Body of pancreas (tissue), 4 donors: Measurements from ENCODE around the gene ZNF408. TPM values are rescaled to one million over a fixed set of nuclear protein-coding genes. Genes with fewer than 3 reads are reported as not detected.

ENCODE experiments used
- ATAC-seq: fragments of 150-250 bp; one replicate; pipeline ENCODE4 v1.9.1; 2016
- DNase-seq, 4 donors: peaks; one replicate each; pipeline ENCODE4 v3.0.0-alpha.2; 2019
- H3K27ac ChIP-seq, 4 donors: fragments of 200-600 bp; sonication (generic); 1 replicate in 3 of 4; 2 replicates in 1 of 4; pipeline versions ENCODE4 v1.5.1 to v1.6.1; 2016 to 2019; ENCODE audit warnings: mild to moderate bottlenecking in 1 of 4, mixed read lengths in 1 of 4, moderate library complexity in 1 of 4
- H3K27me3 ChIP-seq, 2 donors: fragments of 200-600 bp; sonication (generic); one replicate each; pipeline ENCODE4 v1.6.0; 2016; ENCODE audit warnings: mild to moderate bottlenecking in 1 of 2
- H3K36me3 ChIP-seq, 2 donors: fragments of 200-600 bp; sonication (generic); replicated peaks in 1 of 2; 2 replicates each; pipeline ENCODE4 v1.5.1; 2016; ENCODE audit warnings: low read depth in 2 of 2; ENCODE audit not compliant: insufficient read depth in 1 of 2
- H3K4me1 ChIP-seq: fragments of 200-600 bp; sonication (generic); one replicate; pipeline ENCODE4 v1.6.0; 2016
- H3K4me3 ChIP-seq, 2 donors: fragments of 200-600 bp; sonication (generic); 1 replicate in 1 of 2; 2 replicates in 1 of 2; pipeline ENCODE4 v1.5.1; 2016 to 2019
- H3K9me3 ChIP-seq, 3 donors: fragments of 200-600 bp; sonication (generic); 1 replicate in 2 of 3; 2 replicates in 1 of 3; pipeline ENCODE4 v1.5.1; 2016
- POLR2A ChIP-seq, 3 donors: fragments of 450-650 bp; IDR thresholded peaks; one replicate each; pipeline ENCODE4 v1.6.1; 2016; ENCODE audit warnings: antibody characterized with exemption in 3 of 3, mild to moderate bottlenecking in 2 of 3
- WGBS, 2 donors: methylation state at CpG; one replicate each; pipeline ENCODE4 v1.1.5; 2017; 5-methylcytosine and 5-hydroxymethylcytosine counted together
- intact Hi-C: fragments of 100-400 bp; cut with DNase I; formaldehyde crosslinking; loops from one replicate; pipeline ENCODE4 v1.15.1; 2023
- total RNA-seq, 2 donors: library from RNA; depleted of rRNA; stranded (reverse); fragments of >200 nt; gene quantifications; one replicate each; pipeline ENCODE4 v1.1.0, GENCODE V29; 2016
- TF ChIP-seq, protein P1 (sequence below), 7 experiments: fragments of 450-650 bp in 4 of 7; fragments of 200-600 bp in 3 of 7; sonication (generic) in 3 of 7; IDR thresholded peaks; one replicate each; pipeline ENCODE4 v1.5.1; 2016 to 2019; ENCODE audit warnings: antibody characterized with exemption in 7 of 7

ZNF408 gene
- total RNA-seq, 2 donors from 2014 or later = 6.5 to 7.9 TPM

GRCh38 chr11:46737699-46738098, 36.9 kb downstream of the ZNF408 start:
- no peak for ATAC-seq

GRCh38 chr11:46738887-46739286, 38.1 kb downstream of the ZNF408 start:
- TF ChIP-seq, protein P1, sequence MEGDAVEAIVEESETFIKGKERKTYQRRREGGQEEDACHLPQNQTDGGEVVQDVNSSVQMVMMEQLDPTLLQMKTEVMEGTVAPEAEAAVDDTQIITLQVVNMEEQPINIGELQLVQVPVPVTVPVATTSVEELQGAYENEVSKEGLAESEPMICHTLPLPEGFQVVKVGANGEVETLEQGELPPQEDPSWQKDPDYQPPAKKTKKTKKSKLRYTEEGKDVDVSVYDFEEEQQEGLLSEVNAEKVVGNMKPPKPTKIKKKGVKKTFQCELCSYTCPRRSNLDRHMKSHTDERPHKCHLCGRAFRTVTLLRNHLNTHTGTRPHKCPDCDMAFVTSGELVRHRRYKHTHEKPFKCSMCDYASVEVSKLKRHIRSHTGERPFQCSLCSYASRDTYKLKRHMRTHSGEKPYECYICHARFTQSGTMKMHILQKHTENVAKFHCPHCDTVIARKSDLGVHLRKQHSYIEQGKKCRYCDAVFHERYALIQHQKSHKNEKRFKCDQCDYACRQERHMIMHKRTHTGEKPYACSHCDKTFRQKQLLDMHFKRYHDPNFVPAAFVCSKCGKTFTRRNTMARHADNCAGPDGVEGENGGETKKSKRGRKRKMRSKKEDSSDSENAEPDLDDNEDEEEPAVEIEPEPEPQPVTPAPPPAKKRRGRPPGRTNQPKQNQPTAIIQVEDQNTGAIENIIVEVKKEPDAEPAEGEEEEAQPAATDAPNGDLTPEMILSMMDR (IDR thresholded peaks at IDR 0.05) = no peak
- no peak for TF ChIP-seq POLR2A (IDR thresholded peaks at IDR 0.05)
- DNase-seq (no peak), ATAC-seq (no peak)
- H3K36me3 ChIP-seq = peaks cover 6 to 8% of the 10 kb centered on the region in 2 donors
- no peaks in the 10 kb centered on the region for H3K27me3 ChIP-seq
- no peaks in the 10 kb centered on the region for H3K4me1 ChIP-seq
- no peak overlapping the region for H3K4me3 ChIP-seq
- H3K27ac ChIP-seq = no peak overlapping the region
- intact Hi-C loops = no loop called here
- H3K9me3 ChIP-seq = no peaks in the 10 kb centered on the region
- WGBS, 2 donors = 59 to 71% methylated on average over 6 of the region's 6 CpGs

More at GRCh38 chr11:46737699-46738098, 36.9 kb downstream of the ZNF408 start:
- Histone ChIP-seq H3K27me3 (no peaks in the 10 kb centered on the region), H3K4me1 (no peaks in the 10 kb centered on the region), H3K27ac (no peak overlapping the region), H3K36me3 (peaks cover under 1 to 1% of the 10 kb centered on the region in 2 donors), H3K9me3 (no peaks in the 10 kb centered on the region), H3K4me3 (no peak overlapping the region)
- DNase-seq = no peak
- 88 to 95% methylated on average over 9 to 11 of the region's 11 CpGs for WGBS, 2 donors
- TF ChIP-seq, protein P1 (IDR thresholded peaks at IDR 0.05) = no peak
- no peak for TF ChIP-seq POLR2A (IDR thresholded peaks at IDR 0.05)
- intact Hi-C loops = no loop called here

- DNase-seq = no peak
- ATAC-seq = no peak
- no peaks in the 10 kb centered on the region for H3K27me3 ChIP-seq
- H3K4me3 ChIP-seq = no peak overlapping the region
- H3K36me3 ChIP-seq = peaks cover 6 to 14% of the 10 kb centered on the region in 2 donors
- no peaks in the 10 kb centered on the region for H3K4me1 ChIP-seq
- TF ChIP-seq, protein P1 (IDR thresholded peaks at IDR 0.05) = no peak
- no peak for TF ChIP-seq POLR2A (IDR thresholded peaks at IDR 0.05)
- 76% methylated on average over 12 of the region's 12 CpGs for WGBS, 2 donors
- H3K27ac ChIP-seq = no peak overlapping the region
- intact Hi-C loops = no loop called here
- H3K9me3 ChIP-seq = no peaks in the 10 kb centered on the region
Measured at GRCh38 chr11:46741600-46742484, 41.0 kb downstream of the ZNF408 start.

GRCh38 chr11:46743043-46743442, 42.2 kb downstream of the ZNF408 start:
- Histone ChIP-seq H3K27me3 (no peaks in the 10 kb centered on the region), H3K27ac (no peak overlapping the region), H3K36me3 (peaks cover 6 to 16% of the 10 kb centered on the region in 2 donors), H3K9me3 (no peaks in the 10 kb centered on the region), H3K4me3 (no peak overlapping the region), H3K4me1 (no peaks in the 10 kb centered on the region)
- TF ChIP-seq POLR2A (IDR thresholded peaks at IDR 0.05) = no peak
- TF ChIP-seq, protein P1 (IDR thresholded peaks at IDR 0.05) = no peak
- ATAC-seq (no peak), DNase-seq (no peak)
- intact Hi-C loops = no loop called here
- WGBS, 2 donors = 74 to 88% methylated on average over 2 of the region's 2 CpGs
